HepG2 (cell line): Measurements from ENCODE around the gene ATP6V0A1. TPM values are rescaled to one million over a fixed set of nuclear protein-coding genes. Genes with fewer than 3 reads are reported as not detected.

Experiments used
- AHR ChIP-seq: IDR thresholded peaks from 2 replicates; pipeline ENCODE4 v1.6.1; 2018; ENCODE audit warnings: missing genetic modification reagents, missing compliant biosample characterization
- ARNT2 ChIP-seq: sonication (generic); formaldehyde crosslinking; IDR thresholded peaks from 2 replicates; pipeline ENCODE4 v1.8.0; 2022; ENCODE audit warnings: mild to moderate bottlenecking, low read depth, missing genetic modification reagents, moderate library complexity
- CBFB ChIP-seq: sonication (generic); formaldehyde crosslinking; IDR thresholded peaks from 2 replicates; pipeline ENCODE4 v1.4.0; 2020; ENCODE audit warnings: missing genetic modification reagents
- CBX5 ChIP-seq: sonication (generic); formaldehyde crosslinking; IDR thresholded peaks from 2 replicates; pipeline ENCODE4 v1.4.0; 2020; ENCODE audit warnings: missing genetic modification reagents, borderline replicate concordance
- CHCHD3 ChIP-seq: sonication (generic); formaldehyde crosslinking; IDR thresholded peaks from 2 replicates; pipeline ENCODE4 v1.8.0; 2022; ENCODE audit warnings: mild to moderate bottlenecking, missing genetic modification reagents, moderate library complexity
- DZIP1 ChIP-seq: sonication (generic); formaldehyde crosslinking; IDR thresholded peaks from 2 replicates; pipeline ENCODE4 v1.5.0; 2020; ENCODE audit warnings: mild to moderate bottlenecking, missing genetic modification reagents
- ELK4 ChIP-seq: sonication (generic); formaldehyde crosslinking; IDR thresholded peaks from 2 replicates; pipeline ENCODE4 v1.9.0; 2021; ENCODE audit warnings: missing genetic modification reagents, borderline replicate concordance
- FOXM1 ChIP-seq: sonication (generic); formaldehyde crosslinking; IDR thresholded peaks from 2 replicates; pipeline ENCODE4 v1.5.0; 2020; ENCODE audit warnings: missing genetic modification reagents
- FOXO1 ChIP-seq: sonication (generic); formaldehyde crosslinking; IDR thresholded peaks from 2 replicates; pipeline ENCODE4 v1.4.0; 2020; ENCODE audit warnings: missing genetic modification reagents
- KLF16 ChIP-seq, 2 experiments: sonication (generic) in 1 of 2; formaldehyde crosslinking in 1 of 2; IDR thresholded peaks; 2 replicates each; pipeline versions ENCODE4 v1.6.1 to v1.8.0; 2016 to 2023; ENCODE audit warnings: missing genetic modification reagents in 2 of 2, missing compliant biosample characterization in 1 of 2
- NFKBIZ ChIP-seq: IDR thresholded peaks from 2 replicates; pipeline ENCODE4 v1.6.1; 2018; ENCODE audit warnings: missing genetic modification reagents, missing compliant biosample characterization
- SRF ChIP-seq: IDR thresholded peaks from 2 replicates; pipeline ENCODE4 v1.6.1; 2011; ENCODE audit warnings: mild to moderate bottlenecking, low read depth, low read length, moderate library complexity
- ZFY ChIP-seq: sonication (generic); formaldehyde crosslinking; IDR thresholded peaks from 2 replicates; pipeline ENCODE4 v1.4.0; 2020; ENCODE audit warnings: missing genetic modification reagents
- ZMYM2 ChIP-seq: sonication (generic); formaldehyde crosslinking; IDR thresholded peaks from 2 replicates; pipeline ENCODE4 v1.8.0; 2022; ENCODE audit warnings: mild to moderate bottlenecking, missing genetic modification reagents
- ZNF329 ChIP-seq: sonication (generic); formaldehyde crosslinking; IDR thresholded peaks from 2 replicates; pipeline ENCODE4 v1.9.0; 2021; ENCODE audit warnings: low read depth, mild to moderate bottlenecking, missing genetic modification reagents
- ZNF44 ChIP-seq: sonication (generic); formaldehyde crosslinking; IDR thresholded peaks from 2 replicates; pipeline ENCODE4 v1.5.1; 2020; ENCODE audit warnings: mild to moderate bottlenecking, missing genetic modification reagents
- ZNF572 ChIP-seq: sonication (generic); formaldehyde crosslinking; IDR thresholded peaks from 2 replicates; pipeline ENCODE4 v1.5.1; 2020; ENCODE audit warnings: mild to moderate bottlenecking, missing genetic modification reagents
- ZNF788 ChIP-seq: sonication (generic); formaldehyde crosslinking; IDR thresholded peaks from 2 replicates; pipeline ENCODE4 v1.5.0; 2020; ENCODE audit warnings: mild to moderate bottlenecking, missing genetic modification reagents, borderline replicate concordance
- polyA plus RNA-seq, 8 experiments: library from polyadenylated mRNA; depleted of rRNA in 3 of 8; stranded (reverse) in 7 of 8; unstranded in 1 of 8; fragments of >200 nt; fragmentation: Illumina TruSeq in 4 of 8; extraction: Trizol in 4 of 8; gene quantifications; 2 replicates each; pipeline versions ENCODE4 v1.2.1 to v1.2.3, GENCODE V29; 2011 to 2016; ENCODE audit warnings: low read depth in 4 of 8, missing spikeins in 1 of 8, mixed read lengths in 1 of 8; ENCODE audit not compliant: insufficient read depth in 1 of 8
- total RNA-seq, 5 experiments: library from RNA; depleted of rRNA; stranded (reverse); fragments of >200 nt; fragmentation: Illumina TruSeq; extraction: Trizol; gene quantifications; 2 replicates each; pipeline ENCODE4 v1.2.3, GENCODE V29; 2016; ENCODE audit warnings: low read depth in 1 of 5
- TF ChIP-seq, protein P1 (sequence below): sonication (generic); formaldehyde crosslinking; IDR thresholded peaks from 2 replicates; pipeline ENCODE4 v1.4.0; 2020; ENCODE audit warnings: missing genetic modification reagents, borderline replicate concordance
- TF ChIP-seq, protein P2 (sequence below): sonication (generic); formaldehyde crosslinking; IDR thresholded peaks from 2 replicates; pipeline ENCODE4 v1.5.0; 2020; ENCODE audit warnings: missing genetic modification reagents
- TF ChIP-seq, protein P3 (sequence below): sonication (generic); formaldehyde crosslinking; IDR thresholded peaks from 2 replicates; pipeline ENCODE4 v1.5.0; 2020; ENCODE audit warnings: missing genetic modification reagents

Gene ATP6V0A1
- total and polyA plus RNA-seq, 2 of the 13 experiments (the other 11 are each of a cell fraction or from before 2014, with no cell fraction given), result 27.9 to 54.1 TPM

- no peak for TF ChIP-seq ZNF44 (CRISPR knock-in tag)
- TF ChIP-seq DZIP1, result no peak
- TF ChIP-seq, protein P1, sequence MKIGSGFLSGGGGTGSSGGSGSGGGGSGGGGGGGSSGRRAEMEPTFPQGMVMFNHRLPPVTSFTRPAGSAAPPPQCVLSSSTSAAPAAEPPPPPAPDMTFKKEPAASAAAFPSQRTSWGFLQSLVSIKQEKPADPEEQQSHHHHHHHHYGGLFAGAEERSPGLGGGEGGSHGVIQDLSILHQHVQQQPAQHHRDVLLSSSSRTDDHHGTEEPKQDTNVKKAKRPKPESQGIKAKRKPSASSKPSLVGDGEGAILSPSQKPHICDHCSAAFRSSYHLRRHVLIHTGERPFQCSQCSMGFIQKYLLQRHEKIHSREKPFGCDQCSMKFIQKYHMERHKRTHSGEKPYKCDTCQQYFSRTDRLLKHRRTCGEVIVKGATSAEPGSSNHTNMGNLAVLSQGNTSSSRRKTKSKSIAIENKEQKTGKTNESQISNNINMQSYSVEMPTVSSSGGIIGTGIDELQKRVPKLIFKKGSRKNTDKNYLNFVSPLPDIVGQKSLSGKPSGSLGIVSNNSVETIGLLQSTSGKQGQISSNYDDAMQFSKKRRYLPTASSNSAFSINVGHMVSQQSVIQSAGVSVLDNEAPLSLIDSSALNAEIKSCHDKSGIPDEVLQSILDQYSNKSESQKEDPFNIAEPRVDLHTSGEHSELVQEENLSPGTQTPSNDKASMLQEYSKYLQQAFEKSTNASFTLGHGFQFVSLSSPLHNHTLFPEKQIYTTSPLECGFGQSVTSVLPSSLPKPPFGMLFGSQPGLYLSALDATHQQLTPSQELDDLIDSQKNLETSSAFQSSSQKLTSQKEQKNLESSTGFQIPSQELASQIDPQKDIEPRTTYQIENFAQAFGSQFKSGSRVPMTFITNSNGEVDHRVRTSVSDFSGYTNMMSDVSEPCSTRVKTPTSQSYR (CRISPR knock-in tag), result peak; percentile 65; the same call in 1 of the 2 replicates
- TF ChIP-seq CHCHD3 (CRISPR knock-in tag), result 0 out of 2 replicates have a peak, but pooled peaks have one; percentile 66
- peak; percentile 51; the same call in 1 of the 2 replicates for TF ChIP-seq CBX5 (CRISPR knock-in tag)
- TF ChIP-seq SRF, result no peak
- TF ChIP-seq NFKBIZ, result peak; percentile 64; the same call in 1 of the 2 replicates
- no peak for TF ChIP-seq FOXM1 (CRISPR knock-in tag)
- TF ChIP-seq ELK4 (CRISPR knock-in tag), result no peak
- TF ChIP-seq ZFY, result peak; percentile 63
- TF ChIP-seq CBFB, result peak; percentile 52; the same call in 1 of the 2 replicates
- TF ChIP-seq, protein P2, sequence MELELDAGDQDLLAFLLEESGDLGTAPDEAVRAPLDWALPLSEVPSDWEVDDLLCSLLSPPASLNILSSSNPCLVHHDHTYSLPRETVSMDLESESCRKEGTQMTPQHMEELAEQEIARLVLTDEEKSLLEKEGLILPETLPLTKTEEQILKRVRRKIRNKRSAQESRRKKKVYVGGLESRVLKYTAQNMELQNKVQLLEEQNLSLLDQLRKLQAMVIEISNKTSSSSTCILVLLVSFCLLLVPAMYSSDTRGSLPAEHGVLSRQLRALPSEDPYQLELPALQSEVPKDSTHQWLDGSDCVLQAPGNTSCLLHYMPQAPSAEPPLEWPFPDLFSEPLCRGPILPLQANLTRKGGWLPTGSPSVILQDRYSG (CRISPR knock-in tag), result 0 out of 2 replicates have a peak, but pooled peaks have one; percentile 21
- no peak for TF ChIP-seq ZNF329
- TF ChIP-seq ZNF788 (CRISPR knock-in tag), result 0 out of 2 replicates have a peak, but pooled peaks have one; percentile 70
- no peak for TF ChIP-seq ARNT2 (CRISPR knock-in tag)
- peak; percentile 49 to 69; a peak in 2 of 4 replicates for TF ChIP-seq KLF16 (CRISPR knock-in tag; IDR thresholded peaks at IDR 0.05)
- no peak for TF ChIP-seq ZNF572 (CRISPR knock-in tag)
- TF ChIP-seq, protein P3, sequence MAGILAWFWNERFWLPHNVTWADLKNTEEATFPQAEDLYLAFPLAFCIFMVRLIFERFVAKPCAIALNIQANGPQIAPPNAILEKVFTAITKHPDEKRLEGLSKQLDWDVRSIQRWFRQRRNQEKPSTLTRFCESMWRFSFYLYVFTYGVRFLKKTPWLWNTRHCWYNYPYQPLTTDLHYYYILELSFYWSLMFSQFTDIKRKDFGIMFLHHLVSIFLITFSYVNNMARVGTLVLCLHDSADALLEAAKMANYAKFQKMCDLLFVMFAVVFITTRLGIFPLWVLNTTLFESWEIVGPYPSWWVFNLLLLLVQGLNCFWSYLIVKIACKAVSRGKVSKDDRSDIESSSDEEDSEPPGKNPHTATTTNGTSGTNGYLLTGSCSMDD (CRISPR knock-in tag), result no peak
- TF ChIP-seq ZMYM2 (CRISPR knock-in tag), result no peak
- peak; percentile 54 for TF ChIP-seq FOXO1 (CRISPR knock-in tag)
- TF ChIP-seq AHR (CRISPR knock-in tag), result peak; percentile 87
Measured at GRCh38 chr17:42458497-42459255, at the start of gene ATP6V0A1 (continued).
